NOMO-1 treated with DMSO at 0.1 percent for 48 hours (cell line): ENCODE measurements around the gene SLC32A1.

Source experiments
- DNase-seq: peaks from one replicate; lab custom pipeline; 2025; ENCODE audit not compliant: unreplicated experiment; lab: John Stamatoyannopoulos, UW

Gene SLC32A1

DNA sequence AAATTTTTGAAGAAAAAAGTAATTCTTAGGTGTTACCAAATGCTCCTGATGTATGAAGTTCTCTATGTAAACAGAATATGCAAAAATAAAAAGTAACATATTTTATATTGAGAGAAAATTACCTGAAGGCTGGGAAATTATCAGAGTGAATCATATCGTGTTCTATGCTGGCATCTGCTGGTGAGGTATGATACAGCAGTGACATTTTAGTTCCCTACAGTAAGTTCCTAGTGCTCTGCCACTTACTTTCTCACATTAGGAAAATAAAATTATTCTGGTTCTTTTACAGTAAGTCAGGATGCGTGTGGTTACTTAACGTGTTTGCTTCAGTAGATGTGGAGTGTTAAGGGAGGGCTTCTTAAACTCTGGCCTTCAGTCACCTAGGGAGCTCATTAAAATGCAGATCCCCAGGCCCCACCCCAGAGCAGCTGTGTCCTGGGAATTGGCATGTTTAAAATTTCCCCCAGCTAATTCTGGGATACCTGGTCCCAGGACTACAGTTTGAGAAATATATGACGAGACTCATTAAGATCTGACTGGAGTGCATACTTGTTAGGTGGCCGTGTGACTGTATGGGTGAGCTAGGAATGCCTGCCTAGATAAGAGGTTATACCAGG lies 27.2 kb downstream of the SLC32A1 start:
- peak; percentile 16 for DNase-seq

DNA sequence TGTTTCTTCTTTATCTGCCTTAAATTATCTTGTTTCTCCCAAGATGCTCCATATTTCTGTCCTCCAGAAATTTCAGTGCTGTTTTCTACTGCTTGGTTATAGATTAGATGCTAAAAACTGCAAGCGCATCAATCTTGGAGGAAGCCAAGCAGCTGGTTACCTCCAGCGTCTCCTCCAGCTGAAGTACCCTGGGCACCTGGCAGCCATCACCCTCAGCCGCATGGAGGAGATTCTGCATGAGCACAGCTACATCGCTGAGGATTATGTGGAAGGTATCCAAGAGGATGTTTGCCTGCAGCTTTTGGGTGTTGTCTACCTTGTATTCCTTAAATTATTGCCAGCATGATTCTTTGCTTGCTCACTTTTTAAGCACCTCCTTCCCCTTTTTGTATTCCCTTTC lies 27.7 kb downstream of the SLC32A1 start:
- no peak for DNase-seq

DNA sequence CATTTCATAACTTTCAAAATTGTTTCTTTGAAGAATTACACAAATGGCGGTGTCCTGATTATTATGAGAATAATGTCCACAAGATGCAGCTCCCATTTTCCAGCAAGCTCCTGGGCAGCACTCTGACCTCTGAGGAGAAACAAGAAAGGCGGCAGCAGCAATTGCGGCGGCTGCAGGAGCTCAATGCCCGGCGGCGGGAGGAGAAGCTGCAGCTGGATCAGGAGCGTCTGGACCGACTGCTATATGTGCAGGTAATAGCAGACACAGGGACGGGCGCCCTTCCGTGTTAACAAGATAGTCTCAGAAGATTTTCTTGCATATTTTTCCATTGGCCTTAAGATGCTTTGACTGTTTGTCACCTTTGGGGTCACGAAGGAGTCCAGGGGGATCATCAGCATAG lies 30.6 kb downstream of the SLC32A1 start:
- DNase-seq: no peak

DNA sequence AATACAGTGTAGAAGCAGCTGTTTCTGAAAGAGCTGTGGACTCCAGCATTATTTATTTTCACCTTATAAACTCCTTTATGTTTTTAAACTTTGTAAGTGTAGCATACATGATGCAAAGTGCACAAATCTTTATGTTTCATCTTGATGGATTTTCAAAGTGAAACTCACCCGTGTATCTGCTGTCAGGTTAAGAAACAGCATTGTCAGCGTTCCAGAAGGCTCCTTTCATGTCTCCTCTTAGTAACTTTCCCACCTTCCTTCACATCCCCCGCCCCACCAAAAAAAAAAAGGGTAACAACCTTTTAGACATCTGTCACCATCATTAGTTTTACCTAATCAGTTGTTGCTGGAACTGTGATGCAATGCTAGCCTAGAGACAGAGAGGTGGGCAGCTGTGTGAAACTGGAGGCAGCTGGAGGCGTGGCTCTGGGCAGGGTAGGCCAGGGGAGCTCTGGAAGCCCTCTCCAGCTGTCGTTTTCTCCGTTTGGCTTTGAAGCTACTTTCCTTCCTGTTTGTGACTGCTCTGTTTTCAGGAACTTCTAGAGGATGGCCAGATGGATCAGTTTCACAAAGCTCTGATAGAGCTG lies 31.1 kb downstream of the SLC32A1 start:
- DNase-seq: no peak

DNA sequence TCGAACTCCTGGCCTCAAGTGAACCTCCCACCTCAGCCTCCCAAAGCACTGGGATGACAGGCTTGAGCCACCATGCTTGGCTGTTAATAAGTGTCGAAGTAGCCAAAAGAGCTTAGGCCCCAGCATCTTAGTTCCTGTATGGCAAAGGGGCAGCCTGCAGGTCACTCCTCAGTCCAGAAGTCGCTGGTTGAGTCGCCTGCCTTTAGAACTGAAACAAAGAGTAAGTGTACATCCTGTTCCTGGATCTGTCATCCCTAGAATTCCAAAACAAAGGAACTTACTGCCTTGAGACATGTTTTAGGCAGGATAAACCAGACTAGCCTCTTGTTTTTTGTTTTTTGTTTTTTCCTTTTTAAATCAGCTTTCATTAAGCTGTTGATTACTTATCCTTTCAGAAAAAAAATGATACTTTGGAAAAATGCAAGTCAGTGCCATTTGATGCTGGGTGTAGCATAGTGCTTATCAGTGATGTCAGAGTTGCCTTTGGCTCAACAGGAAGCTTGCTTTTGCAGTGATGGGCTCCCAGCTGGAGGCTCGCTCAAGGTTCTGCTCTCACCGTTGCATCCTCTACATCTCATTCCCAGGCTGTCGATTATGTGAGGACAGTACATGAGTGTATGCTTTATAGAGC lies 33.0 kb downstream of the SLC32A1 start:
- no peak for DNase-seq

DNA sequence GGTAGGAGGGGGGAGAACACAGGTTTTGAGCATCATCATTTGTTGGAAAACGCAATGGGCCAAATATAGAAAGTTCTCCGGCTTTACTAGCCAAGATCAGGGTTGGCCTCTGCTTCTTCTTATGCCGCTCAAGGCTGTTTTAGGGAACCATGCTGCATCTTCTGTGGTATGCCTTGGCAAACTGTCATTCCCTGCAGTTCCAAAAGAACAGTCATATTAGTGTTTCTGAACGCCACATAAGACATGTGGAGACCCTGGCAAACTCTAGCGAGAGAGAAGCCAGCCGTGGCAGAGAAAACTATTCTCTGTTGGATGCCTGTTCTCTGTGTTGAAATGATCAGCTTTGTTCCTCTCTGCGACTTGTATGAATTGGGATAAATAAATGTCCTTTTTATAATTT lies 34.8 kb downstream of the SLC32A1 start:
- DNase-seq: no peak

DNA sequence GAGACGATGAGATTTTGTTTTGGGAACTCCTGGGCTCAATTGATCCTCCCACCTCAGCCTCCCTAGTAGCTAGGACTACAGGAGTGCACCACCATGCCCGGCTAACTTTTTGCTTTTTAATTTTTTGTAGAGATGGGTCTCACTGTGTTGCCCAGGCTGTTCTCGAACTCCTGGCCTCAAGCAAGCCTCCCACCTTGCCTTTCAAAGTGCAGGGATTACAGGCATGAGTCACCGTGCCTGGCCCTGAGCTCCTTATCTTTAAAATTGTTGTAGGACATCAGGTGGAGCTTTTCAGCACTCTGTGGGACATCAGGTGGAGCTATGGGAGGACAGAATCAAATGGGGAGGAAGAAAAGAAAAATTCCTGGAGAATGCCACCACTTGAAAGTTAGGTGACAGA lies 36.7 kb downstream of the SLC32A1 start:
- no peak for DNase-seq

DNA sequence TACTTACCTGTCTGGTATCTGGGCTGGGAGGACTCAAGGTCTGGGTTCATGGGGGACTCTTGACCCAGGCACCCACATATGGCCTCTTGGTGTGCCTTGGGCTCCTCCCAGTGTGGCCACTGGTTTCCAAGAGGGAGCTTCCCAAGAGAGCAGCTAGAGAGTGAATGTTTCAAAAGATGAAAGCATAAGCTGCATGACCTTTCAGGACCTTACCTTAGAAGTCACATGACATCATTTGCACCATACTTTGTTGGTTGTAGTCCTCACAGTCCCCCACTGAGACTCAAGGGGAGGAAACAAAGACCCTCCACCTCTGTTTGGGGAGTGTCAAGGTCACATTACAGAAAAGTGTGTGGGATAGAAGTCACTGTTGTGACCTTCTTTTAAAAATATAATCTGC lies 37.9 kb downstream of the SLC32A1 start:
- no peak for DNase-seq

- no peak for DNase-seq
Measured at GRCh38 chr20:38763616-38764015, 39.3 kb downstream of the SLC32A1 start.

GRCh38 chr20:38764567-38765318 lies 40.5 kb downstream of the SLC32A1 start:
- peak; percentile 50 for DNase-seq

DNA sequence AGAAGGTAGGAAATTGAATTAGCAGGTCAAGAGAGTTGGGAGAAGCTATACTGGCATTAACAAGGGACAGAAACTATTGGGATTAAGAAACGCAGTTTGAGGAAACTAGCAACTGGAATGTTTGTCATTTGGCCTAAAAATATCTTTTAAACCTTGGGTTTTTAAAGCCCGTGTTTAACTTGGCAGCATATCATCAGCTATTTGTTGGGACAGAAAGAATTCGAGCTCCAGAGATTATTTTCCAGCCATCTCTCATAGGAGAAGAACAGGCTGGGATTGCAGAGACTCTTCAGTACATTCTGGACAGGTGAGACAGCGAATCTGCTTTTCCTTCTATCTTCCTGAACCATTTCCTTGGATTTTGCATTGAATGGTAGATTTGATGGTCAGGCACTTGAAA lies 41.8 kb downstream of the SLC32A1 start:
- no peak for DNase-seq

GRCh38 chr20:38769376-38770295 lies 45.4 kb downstream of the SLC32A1 start:
- DNase-seq: no peak

DNA sequence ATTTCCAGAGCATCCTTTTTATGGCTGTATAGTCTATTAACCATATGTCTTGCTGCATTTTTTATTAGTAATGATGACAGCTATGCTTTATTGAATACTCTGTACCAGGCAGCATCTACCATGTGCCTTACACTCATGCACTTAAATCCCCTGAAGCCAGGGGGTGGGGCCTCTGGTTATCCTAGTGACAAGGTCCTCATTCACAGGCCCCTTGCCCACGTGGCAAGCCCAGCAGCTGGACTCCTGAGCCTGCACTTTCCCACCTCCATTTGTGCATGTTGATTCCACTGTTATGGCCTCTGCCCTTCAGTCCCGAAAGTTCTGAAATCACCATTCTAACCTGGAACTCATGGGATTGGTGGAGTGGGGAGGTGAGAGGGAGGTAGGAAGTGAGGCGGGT lies 46.3 kb downstream of the SLC32A1 start:
- no peak for DNase-seq

- DNase-seq: no peak
Measured at GRCh38 chr20:38770970-38771369, 46.7 kb downstream of the SLC32A1 start.

- no peak for DNase-seq
Measured at GRCh38 chr20:38771621-38772020, 47.3 kb downstream of the SLC32A1 start.

- DNase-seq: no peak
Measured at GRCh38 chr20:38774167-38774566, 49.9 kb downstream of the SLC32A1 start.

DNA sequence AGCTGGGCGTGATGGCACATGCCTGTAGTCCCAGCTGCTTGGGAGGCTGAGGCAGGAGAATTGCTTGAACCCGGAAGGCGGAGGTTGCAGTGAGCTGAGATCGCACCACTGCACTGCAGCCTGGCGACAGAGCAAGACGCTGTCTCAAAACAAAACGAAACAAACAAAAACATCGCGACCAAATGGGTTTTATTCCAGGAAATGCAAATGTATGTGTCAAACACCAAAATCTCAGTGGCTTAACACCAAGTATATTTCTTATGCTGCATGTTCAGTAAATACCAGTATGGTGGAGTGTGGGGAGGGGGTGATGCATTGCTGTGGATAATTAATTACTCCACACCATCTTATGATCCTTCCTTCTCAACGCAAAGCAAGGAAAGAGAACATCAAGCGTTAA lies 52.1 kb downstream of the SLC32A1 start:
- no peak for DNase-seq
